ENCODE data around the gene CCK.
"Not testable (repeated sequence)": the region's sequence is repeated elsewhere in the genome, so short reads cannot be mapped to it uniquely, and the experiment has no call there.

The CCK gene, protein sequence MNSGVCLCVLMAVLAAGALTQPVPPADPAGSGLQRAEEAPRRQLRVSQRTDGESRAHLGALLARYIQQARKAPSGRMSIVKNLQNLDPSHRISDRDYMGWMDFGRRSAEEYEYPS

DNA sequence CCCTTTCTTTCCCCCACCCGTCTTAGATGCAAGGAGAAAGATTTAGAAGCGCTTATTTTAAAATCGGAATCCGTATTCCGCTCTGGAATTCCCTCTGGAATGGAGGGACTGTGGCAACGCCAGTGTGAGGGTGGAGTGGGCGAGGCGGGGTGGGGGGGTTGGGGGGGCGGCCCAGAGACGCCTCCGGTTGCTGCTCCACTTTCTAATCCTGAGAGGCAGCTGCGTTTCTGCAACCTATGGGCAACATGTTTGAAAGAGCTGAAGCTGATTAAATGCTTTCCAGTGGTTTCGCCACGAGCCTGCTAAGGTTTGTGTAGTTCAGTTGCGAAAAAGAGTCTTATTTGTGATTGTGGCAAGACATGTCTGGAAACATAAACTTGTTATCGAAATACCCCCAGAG, at the start of gene CCK:
Gene CCK, minus strand, starts transcription at position 101 of the 400 bp plus-strand sequence. CDS start 2,555 bp downstream, outside the sequence.
- in situ Hi-C loops (cut with MboI; ENCODE audit: low sequenced_read_pairs), result no loop called here

GRCh38 chr3:42314411-42314810, 48.4 kb upstream of the CCK start:
- in situ Hi-C loops (cut with MboI; ENCODE audit: low sequenced_read_pairs), result no loop called here

GRCh38 chr3:42308651-42309050, 42.7 kb upstream of the CCK start:
- in situ Hi-C loops (cut with MboI; ENCODE audit: low sequenced_read_pairs), result no loop called here

GRCh38 chr3:42306499-42306898, 40.5 kb upstream of the CCK start:
- in situ Hi-C loops (cut with MboI; ENCODE audit: low sequenced_read_pairs), result no loop called here

DNA sequence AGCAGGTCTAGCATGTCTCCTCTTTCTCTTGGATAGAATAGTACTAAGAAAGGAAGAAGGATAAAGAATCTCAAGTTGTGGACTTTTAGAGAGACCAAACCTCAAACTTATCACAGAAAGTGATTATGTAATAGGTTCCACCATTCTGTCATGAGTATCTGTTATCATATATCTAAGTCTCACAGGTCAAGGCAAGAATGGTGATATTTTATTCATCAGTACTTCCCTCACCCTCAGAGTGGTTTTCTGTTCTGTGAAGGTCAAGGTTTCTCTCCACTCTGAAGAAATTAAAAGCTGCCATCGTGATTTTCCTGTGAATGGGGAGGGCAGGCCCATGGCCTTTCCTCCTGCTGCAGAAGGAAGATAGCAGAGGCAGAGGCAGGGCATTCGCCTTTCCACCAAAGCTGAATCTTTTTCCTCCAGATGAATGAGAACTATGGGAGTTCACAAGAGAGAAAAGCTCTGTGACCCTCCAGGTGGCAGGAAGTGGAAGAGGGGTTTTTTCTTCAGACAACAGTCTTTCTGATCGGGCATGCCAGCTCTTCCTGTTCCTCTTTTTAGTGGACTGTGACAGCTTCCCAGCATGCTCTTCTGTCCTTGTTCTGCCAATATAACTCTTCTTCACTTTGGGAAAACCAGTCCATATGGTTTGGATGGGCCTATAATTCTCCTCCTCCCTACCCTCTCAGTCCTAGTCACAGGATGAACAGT, 37.1 kb upstream of the CCK start:
- in situ Hi-C loops (cut with MboI; ENCODE audit: low sequenced_read_pairs), result no loop called here

DNA sequence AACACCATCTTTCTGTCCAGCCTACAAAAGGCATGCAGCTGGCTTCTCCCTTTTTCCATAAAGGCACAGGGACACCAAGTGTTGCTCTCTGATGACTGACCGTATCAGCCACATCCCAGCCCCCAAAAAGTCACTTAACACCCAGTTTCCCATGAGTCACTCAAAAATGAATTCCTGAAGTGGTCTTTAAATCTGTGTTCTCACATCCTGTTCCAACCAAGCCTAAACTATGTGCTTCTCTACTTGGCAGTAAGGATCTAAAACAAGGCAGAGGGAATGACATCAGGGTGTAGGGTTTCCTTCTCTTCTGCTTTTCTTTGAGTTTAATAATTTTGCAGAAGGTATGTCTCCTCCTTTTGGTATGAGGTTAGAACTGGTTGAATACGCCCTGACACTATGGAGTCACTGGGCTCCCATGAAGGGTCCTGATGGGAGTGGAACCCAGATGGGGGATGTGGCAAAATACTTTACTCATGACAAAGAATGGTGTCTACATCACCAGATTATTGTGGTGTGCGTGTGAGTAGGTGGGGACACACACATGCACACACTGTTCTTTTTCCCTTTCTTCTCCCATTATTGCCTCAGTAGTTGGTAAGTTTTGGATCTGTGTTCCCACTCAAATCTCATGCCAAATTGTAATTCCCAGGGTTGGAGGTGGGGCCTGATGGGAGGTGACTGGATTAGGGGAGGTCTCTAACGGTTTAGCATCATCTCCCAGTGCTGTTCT, 35.6 kb upstream of the CCK start:
- in situ Hi-C loops (cut with MboI; ENCODE audit: low sequenced_read_pairs), result no loop called here

GRCh38 chr3:42300778-42301177, 34.8 kb upstream of the CCK start:
- in situ Hi-C loops (cut with MboI; ENCODE audit: low sequenced_read_pairs), result no loop called here

DNA sequence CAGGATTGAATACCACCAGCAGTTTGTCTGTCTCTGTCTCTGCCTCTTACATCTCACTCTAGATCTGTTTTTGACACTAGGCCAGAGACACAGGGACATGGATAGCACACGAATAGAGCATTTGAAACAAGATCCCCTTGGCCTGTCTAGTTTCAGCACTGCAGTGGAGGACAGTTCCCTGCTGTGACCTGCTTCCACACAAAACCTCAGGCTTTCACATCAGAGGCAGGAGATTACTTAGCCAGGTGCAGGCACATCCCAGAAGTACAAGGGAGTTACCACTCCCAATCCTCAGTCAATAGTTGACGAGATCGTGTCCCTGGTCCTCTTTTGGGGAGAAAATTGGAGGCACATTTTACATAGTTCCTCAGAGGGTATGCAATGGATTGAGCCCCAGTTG, 34.0 kb upstream of the CCK start:
- in situ Hi-C loops (cut with MboI; ENCODE audit: low sequenced_read_pairs), result no loop called here

GRCh38 chr3:42298259-42298658, 32.3 kb upstream of the CCK start:
- in situ Hi-C loops (cut with MboI; ENCODE audit: low sequenced_read_pairs), result no loop called here

DNA sequence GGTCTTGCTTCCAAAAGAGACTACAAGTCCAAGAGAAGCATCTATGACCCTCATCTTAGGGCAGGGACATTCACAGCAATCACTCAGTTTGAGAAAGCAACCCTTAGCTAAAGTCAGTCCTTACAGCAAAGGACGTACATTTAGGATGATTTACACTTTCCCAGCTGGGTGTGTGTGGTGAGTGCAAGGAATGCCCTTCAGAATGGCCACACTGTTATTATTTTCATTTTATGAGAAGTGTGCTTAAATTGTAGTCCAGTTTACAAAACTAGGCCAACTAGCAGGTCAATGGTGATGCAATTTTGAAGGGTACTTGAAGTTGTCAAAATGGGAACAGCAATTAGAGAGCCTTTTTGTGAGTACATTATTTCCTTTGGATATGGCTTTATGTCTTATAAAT, 26.0 kb upstream of the CCK start:
- in situ Hi-C loops (cut with MboI; ENCODE audit: low sequenced_read_pairs), result no loop called here

DNA sequence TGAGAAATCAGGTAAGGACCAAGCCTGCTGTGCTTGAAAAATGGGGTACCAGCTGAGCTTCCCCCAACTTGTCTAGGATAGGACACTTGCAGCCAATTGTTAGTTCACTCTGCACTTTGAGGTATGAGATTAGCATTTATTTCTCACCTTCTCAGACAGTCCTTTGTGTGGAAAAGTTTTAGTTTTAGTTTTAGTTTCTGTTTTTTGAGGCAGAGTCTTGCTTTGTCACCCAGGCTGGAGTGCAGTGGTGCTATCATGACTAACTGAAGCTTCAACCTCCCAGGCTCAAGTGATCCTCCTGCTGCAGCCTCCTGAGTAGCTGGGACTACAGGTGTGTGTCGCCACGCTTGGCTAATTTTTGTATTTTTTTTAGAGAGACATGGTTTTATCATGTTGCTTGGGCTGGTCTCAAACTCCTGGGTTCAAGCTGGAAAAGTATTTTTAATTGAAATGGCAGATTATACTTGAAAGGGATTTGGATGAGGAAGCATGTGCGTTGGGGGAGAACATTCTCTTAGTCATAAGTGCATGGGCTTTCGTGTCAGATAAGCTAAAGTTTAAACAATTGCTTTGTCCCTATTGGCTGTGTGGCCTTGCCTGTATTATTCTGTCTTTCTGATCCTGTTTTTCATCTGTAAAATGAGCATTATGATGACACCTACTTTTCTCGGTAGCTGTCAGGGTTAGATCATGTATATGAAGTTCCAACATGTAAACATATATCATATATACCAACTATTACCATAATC, 25.2 kb upstream of the CCK start:
- in situ Hi-C loops (cut with MboI; ENCODE audit: low sequenced_read_pairs), result no loop called here

DNA sequence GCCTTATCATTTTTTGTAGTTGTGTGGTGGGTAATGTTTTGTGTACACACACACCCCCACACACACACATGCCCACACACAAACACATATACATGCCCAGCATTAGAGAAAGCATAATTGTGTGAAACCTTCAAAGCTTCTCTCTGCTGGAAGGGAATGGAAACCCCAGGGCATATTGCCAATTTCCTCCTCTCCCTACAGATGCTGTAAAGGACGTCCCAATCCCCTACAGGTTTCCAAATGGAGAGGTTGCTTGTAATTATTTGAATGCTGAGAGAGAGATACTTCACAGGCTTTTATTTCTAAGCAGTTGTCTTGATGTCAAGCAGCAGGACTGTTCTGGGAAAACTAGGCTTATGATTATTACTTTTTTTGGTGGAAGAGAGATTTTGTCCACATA, 23.0 kb upstream of the CCK start:
- in situ Hi-C loops (cut with MboI; ENCODE audit: low sequenced_read_pairs), result no loop called here

GRCh38 chr3:42288385-42288784, 22.4 kb upstream of the CCK start:
- in situ Hi-C loops (cut with MboI; ENCODE audit: low sequenced_read_pairs), result no loop called here

- in situ Hi-C loops (cut with MboI; ENCODE audit: low sequenced_read_pairs), result not testable (repeated sequence)
Measured at GRCh38 chr3:42287423-42287822, 21.4 kb upstream of the CCK start.

DNA sequence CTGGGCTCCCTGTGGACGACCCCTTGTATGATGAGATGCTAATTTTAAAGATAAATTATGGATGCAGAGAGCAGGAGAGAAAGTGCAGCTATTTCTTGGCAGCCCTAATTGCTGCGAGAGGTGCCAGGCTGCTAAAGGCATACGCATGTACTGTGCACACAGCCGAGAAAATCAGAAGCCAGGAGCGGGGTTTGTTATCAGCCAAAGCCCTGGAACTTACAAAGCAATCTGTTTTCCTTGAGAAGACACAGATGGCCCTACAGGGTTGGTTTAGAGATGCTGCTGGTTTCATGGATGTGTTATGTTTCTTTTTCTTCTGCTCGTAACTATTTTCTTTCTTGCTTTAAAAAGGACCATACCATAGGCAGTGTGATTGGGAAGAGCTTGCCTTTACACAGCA, 11.7 kb upstream of the CCK start:
- in situ Hi-C loops (cut with MboI; ENCODE audit: low sequenced_read_pairs), result no loop called here

- in situ Hi-C loops (cut with MboI; ENCODE audit: low sequenced_read_pairs), result no loop called here
Measured at GRCh38 chr3:42276141-42277132, 10.5 kb upstream of the CCK start.

- in situ Hi-C loops (cut with MboI; ENCODE audit: low sequenced_read_pairs), result no loop called here
Measured at GRCh38 chr3:42275217-42275616, 9.2 kb upstream of the CCK start.

- in situ Hi-C loops (cut with MboI; ENCODE audit: low sequenced_read_pairs), result no loop called here
Measured at GRCh38 chr3:42274266-42274665, 8.3 kb upstream of the CCK start.

- in situ Hi-C loops (cut with MboI; ENCODE audit: low sequenced_read_pairs), result no loop called here
Measured at GRCh38 chr3:42273361-42273760, 7.4 kb upstream of the CCK start.

GRCh38 chr3:42271786-42272185, 5.8 kb upstream of the CCK start:
- in situ Hi-C loops (cut with MboI; ENCODE audit: low sequenced_read_pairs), result no loop called here

All from HL-60/S4 (cell line).